Measurements from ENCODE around the gene FFAR1.
"Not testable (repeated sequence)": the region's sequence is repeated elsewhere in the genome, so short reads cannot be mapped to it uniquely, and the experiment has no call there.

Gene FFAR1

GRCh38 chr19:35363711-35364425 lies 16.2 kb downstream of the FFAR1 start:
- no peak for DNase-seq

GRCh38 chr19:35365303-35365702 lies 17.6 kb downstream of the FFAR1 start:
- no peak for DNase-seq

GRCh38 chr19:35368378-35368777 lies 20.7 kb downstream of the FFAR1 start:
- no peak for DNase-seq

GRCh38 chr19:35369522-35369921 lies 21.8 kb downstream of the FFAR1 start:
- DNase-seq: no peak

- DNase-seq: no peak
Measured at GRCh38 chr19:35370722-35371121, 23.0 kb downstream of the FFAR1 start, which contains the start of gene GPR42. Gene GPR42 (plus strand): TSS chr19:35371068. CDS start chr19:35371360, 292 bp downstream.

GRCh38 chr19:35373492-35373891 lies 25.8 kb downstream of the FFAR1 start:
- DNase-seq: no peak

GRCh38 chr19:35374031-35374430 lies 26.3 kb downstream of the FFAR1 start:
- not testable (repeated sequence) for DNase-seq

- no peak for DNase-seq
Measured at GRCh38 chr19:35375505-35376307, 28.0 kb downstream of the FFAR1 start.

- DNase-seq: no peak
Measured at GRCh38 chr19:35377656-35378055, 30.0 kb downstream of the FFAR1 start.

GRCh38 chr19:35378356-35378755 lies 30.7 kb downstream of the FFAR1 start:
- no peak for DNase-seq

GRCh38 chr19:35379545-35379944 lies 31.8 kb downstream of the FFAR1 start:
- not testable (repeated sequence) for DNase-seq

- no peak for DNase-seq
Measured at GRCh38 chr19:35379992-35380391, 32.3 kb downstream of the FFAR1 start.

- DNase-seq: no peak
Measured at GRCh38 chr19:35380450-35381124, 32.9 kb downstream of the FFAR1 start.

- DNase-seq: no peak
Measured at GRCh38 chr19:35381318-35381717, 33.6 kb downstream of the FFAR1 start.

GRCh38 chr19:35381926-35382325 lies 34.2 kb downstream of the FFAR1 start:
- no peak for DNase-seq

- DNase-seq: no peak
Measured at GRCh38 chr19:35383536-35383935, 35.8 kb downstream of the FFAR1 start.

- DNase-seq: no peak
Measured at GRCh38 chr19:35388277-35389054, 40.8 kb downstream of the FFAR1 start.

GRCh38 chr19:35389192-35389861 lies 41.6 kb downstream of the FFAR1 start:
- no peak for DNase-seq

- DNase-seq: no peak
Measured at GRCh38 chr19:35392742-35393715, 45.3 kb downstream of the FFAR1 start.

GRCh38 chr19:35395382-35396199 lies 47.9 kb downstream of the FFAR1 start:
- no peak for DNase-seq
